NK-92 (cell line): ENCODE measurements around the gene TMEM255B.
A peak's percentile ranks its signal among the peaks of the same experiment; 100 is the strongest.
"Not testable (repeated sequence)": the region's sequence is repeated elsewhere in the genome, so short reads cannot be mapped to it uniquely, and the experiment has no call there.

Source experiments
- DNase-seq: peaks from one replicate; lab custom pipeline; 2025; ENCODE audit not compliant: unreplicated experiment; lab: John Stamatoyannopoulos, UW

The TMEM255B gene

GRCh38 chr13:113758651-113759524 is at the start of gene TMEM255B:
Gene TMEM255B, plus strand, starts transcription at chr13:113759226. Its CDS starts 44 bp downstream, at chr13:113759270.
- no peak for DNase-seq

- no peak for DNase-seq
These were observed 36.1 kb upstream of the TMEM255B start for GRCh38 chr13:113722921-113723320.

GRCh38 chr13:113723410-113724015 is 35.5 kb upstream of the TMEM255B start:
- no peak for DNase-seq

- DNase-seq = no peak
These were observed 34.8 kb upstream of the TMEM255B start for GRCh38 chr13:113724016-113724758.

- peak; percentile 14 for DNase-seq
These were observed 34.2 kb upstream of the TMEM255B start for GRCh38 chr13:113724780-113725315.

GRCh38 chr13:113725329-113726105 is 33.5 kb upstream of the TMEM255B start:
- DNase-seq = not testable (repeated sequence)

GRCh38 chr13:113726106-113726821 is 32.8 kb upstream of the TMEM255B start:
- not testable (repeated sequence) for DNase-seq

GRCh38 chr13:113726961-113727411 is 32.0 kb upstream of the TMEM255B start:
- DNase-seq = no peak

GRCh38 chr13:113728571-113729054 is 30.4 kb upstream of the TMEM255B start:
- DNase-seq = no peak

GRCh38 chr13:113729187-113730019 is 29.6 kb upstream of the TMEM255B start:
- no peak for DNase-seq

- no peak for DNase-seq
These were observed 28.8 kb upstream of the TMEM255B start for GRCh38 chr13:113730258-113730691.

GRCh38 chr13:113730831-113731191 is 28.2 kb upstream of the TMEM255B start:
- no peak for DNase-seq

GRCh38 chr13:113731192-113732175 is 27.5 kb upstream of the TMEM255B start:
- no peak for DNase-seq

- DNase-seq = no peak
These were observed 26.7 kb upstream of the TMEM255B start for GRCh38 chr13:113732176-113732960.

- no peak for DNase-seq
These were observed 25.8 kb upstream of the TMEM255B start for GRCh38 chr13:113732961-113733950.
